ENCODE measurements around the gene TMEM178B.

DNA sequence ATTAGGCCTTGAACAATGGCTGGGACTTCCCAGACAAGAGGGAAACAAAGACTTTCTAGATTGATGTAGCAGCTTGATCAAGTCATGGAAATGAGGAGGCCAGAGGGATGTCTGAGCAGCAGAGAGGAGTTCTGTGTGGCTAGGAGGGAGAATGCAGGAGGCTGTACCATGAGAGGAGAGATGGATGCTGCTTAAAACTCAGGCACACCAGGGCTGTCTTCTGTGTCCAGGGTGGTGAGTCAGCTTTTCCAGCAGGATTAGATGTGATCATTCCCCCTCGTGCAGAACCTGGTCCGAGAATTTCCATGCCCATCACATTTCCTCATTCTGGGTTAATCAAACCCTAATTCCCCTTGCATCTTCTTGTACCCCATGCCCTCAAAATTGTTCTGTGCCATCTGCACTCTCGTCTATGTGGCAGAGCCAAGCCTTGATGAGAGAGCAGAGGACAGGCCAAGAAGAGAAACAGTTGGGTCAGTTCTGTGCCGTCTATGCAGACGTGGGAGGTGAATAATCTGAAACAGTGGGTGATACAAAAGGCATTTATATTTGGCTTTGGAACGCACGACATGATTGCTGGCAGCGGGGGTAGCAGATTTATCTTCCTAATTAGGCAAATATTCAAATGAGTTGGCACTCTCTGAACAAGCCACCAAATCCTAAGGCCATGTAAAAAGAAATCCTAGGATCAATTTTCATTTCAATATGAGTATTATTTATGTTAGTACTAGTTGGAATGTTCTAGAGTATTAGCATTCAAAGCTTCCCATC is 160.7 kb downstream of the TMEM178B start:
- TF ChIP-seq, protein P1, sequence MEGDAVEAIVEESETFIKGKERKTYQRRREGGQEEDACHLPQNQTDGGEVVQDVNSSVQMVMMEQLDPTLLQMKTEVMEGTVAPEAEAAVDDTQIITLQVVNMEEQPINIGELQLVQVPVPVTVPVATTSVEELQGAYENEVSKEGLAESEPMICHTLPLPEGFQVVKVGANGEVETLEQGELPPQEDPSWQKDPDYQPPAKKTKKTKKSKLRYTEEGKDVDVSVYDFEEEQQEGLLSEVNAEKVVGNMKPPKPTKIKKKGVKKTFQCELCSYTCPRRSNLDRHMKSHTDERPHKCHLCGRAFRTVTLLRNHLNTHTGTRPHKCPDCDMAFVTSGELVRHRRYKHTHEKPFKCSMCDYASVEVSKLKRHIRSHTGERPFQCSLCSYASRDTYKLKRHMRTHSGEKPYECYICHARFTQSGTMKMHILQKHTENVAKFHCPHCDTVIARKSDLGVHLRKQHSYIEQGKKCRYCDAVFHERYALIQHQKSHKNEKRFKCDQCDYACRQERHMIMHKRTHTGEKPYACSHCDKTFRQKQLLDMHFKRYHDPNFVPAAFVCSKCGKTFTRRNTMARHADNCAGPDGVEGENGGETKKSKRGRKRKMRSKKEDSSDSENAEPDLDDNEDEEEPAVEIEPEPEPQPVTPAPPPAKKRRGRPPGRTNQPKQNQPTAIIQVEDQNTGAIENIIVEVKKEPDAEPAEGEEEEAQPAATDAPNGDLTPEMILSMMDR (IDR thresholded peaks at IDR 0.05; ENCODE audit: insufficient read depth, low read length): no peak
- TF ChIP-seq, protein P2, sequence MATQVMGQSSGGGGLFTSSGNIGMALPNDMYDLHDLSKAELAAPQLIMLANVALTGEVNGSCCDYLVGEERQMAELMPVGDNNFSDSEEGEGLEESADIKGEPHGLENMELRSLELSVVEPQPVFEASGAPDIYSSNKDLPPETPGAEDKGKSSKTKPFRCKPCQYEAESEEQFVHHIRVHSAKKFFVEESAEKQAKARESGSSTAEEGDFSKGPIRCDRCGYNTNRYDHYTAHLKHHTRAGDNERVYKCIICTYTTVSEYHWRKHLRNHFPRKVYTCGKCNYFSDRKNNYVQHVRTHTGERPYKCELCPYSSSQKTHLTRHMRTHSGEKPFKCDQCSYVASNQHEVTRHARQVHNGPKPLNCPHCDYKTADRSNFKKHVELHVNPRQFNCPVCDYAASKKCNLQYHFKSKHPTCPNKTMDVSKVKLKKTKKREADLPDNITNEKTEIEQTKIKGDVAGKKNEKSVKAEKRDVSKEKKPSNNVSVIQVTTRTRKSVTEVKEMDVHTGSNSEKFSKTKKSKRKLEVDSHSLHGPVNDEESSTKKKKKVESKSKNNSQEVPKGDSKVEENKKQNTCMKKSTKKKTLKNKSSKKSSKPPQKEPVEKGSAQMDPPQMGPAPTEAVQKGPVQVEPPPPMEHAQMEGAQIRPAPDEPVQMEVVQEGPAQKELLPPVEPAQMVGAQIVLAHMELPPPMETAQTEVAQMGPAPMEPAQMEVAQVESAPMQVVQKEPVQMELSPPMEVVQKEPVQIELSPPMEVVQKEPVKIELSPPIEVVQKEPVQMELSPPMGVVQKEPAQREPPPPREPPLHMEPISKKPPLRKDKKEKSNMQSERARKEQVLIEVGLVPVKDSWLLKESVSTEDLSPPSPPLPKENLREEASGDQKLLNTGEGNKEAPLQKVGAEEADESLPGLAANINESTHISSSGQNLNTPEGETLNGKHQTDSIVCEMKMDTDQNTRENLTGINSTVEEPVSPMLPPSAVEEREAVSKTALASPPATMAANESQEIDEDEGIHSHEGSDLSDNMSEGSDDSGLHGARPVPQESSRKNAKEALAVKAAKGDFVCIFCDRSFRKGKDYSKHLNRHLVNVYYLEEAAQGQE (IDR thresholded peaks at IDR 0.05; ENCODE audit: insufficient replicate concordance, low read depth): no peak
- TF ChIP-seq POLR2AphosphoS5 (IDR thresholded peaks at IDR 0.05; ENCODE audit: low read depth) (no peak), GABPA (IDR thresholded peaks at IDR 0.05; ENCODE audit: low read depth) (no peak)
